B cell (primary cell): ENCODE data around the gene UGT1A6. TPM values are rescaled to one million over a fixed set of nuclear protein-coding genes. Genes with fewer than 3 reads are reported as not detected.

Experiments
- ATAC-seq: fragments of 200-7000 bp; cut with Tn5 transposase; one replicate; pipeline ENCODE4 v1.10.0; 2021; ENCODE audit warnings: low read depth, mild to moderate bottlenecking, moderate number of reproducible peaks, moderate library complexity
- CTCF ChIA-PET: fragments of 350-600 bp; sonication (Branson Sonifier 250); formaldehyde crosslinking; loops from one replicate; lab custom pipeline; 2021; ENCODE audit warnings: antibody characterized with exemption, inconsistent platforms; lab: Charles Lee
- POLR2A ChIA-PET: fragments of 350-600 bp; sonication (Branson Sonifier 250); formaldehyde crosslinking; loops from one replicate; lab custom pipeline; 2021; ENCODE audit warnings: antibody characterized with exemption; lab: Charles Lee
- DNase-seq: peaks from one replicate; pipeline ENCODE4 v3.0.0; 2013
- H2AFZ ChIP-seq: 2 replicates; pipeline ENCODE4 v1.6.1; 2012; ENCODE audit warnings: mild to moderate bottlenecking, low read depth, low read length; ENCODE audit not compliant: insufficient read depth, poor library complexity, severe bottlenecking
- H3K27ac ChIP-seq, 2 donors: 1 replicate in 1 of 2; 2 replicates in 1 of 2; pipeline ENCODE4 v1.5.1; 2012 to 2013; ENCODE audit warnings: low read length in 2 of 2, mild to moderate bottlenecking in 2 of 2, moderate library complexity in 1 of 2
- H3K27me3 ChIP-seq, 4 experiments: fragments of 200-600 bp in 1 of 4; sonication (generic) in 1 of 4; replicated peaks in 1 of 4; 1 replicate in 2 of 4; 2 replicates in 2 of 4; pipeline versions ENCODE4 v1.6.1 to v1.7.0; 2013 to 2016; ENCODE audit warnings: low read length in 3 of 4, mild to moderate bottlenecking in 2 of 4, mixed read lengths in 1 of 4, moderate library complexity in 1 of 4; ENCODE audit not compliant: insufficient read depth in 4 of 4, control insufficient read depth in 3 of 4; ENCODE audit errors: control extremely low read depth in 1 of 4
- H3K36me3 ChIP-seq, 2 experiments: replicated peaks in 1 of 2; 1 replicate in 1 of 2; 2 replicates in 1 of 2; pipeline versions ENCODE4 v1.6.1 to v1.7.1; 2013; ENCODE audit warnings: low read length in 1 of 2; ENCODE audit not compliant: insufficient read depth in 2 of 2, control insufficient read depth in 1 of 2; ENCODE audit errors: control extremely low read depth in 1 of 2, extremely low read depth in 1 of 2
- H3K4me1 ChIP-seq, 2 donors: fragments of 200-600 bp in 1 of 2; sonication (generic) in 1 of 2; 1 replicate in 1 of 2; 2 replicates in 1 of 2; pipeline versions ENCODE4 v1.5.1 to v1.6.1; 2013 to 2017; ENCODE audit warnings: low read length in 2 of 2; ENCODE audit not compliant: control insufficient read depth in 2 of 2, insufficient read depth in 2 of 2
- H3K4me2 ChIP-seq: replicated peaks from 2 replicates; pipeline ENCODE3; 2012; ENCODE audit warnings: mild to moderate bottlenecking, low read depth, low read length; ENCODE audit not compliant: poor library complexity, severe bottlenecking
- H3K4me3 ChIP-seq, 5 experiments: fragments of 200-600 bp in 1 of 5; sonication (generic) in 1 of 5; 1 replicate in 3 of 5; 2 replicates in 2 of 5; pipeline versions ENCODE4 v1.5.1 to v1.7.0; 2011 to 2016; ENCODE audit warnings: low read length in 4 of 5, mild to moderate bottlenecking in 4 of 5, low read depth in 2 of 5, control low read depth in 1 of 5, moderate library complexity in 1 of 5; ENCODE audit not compliant: insufficient read depth in 1 of 5; ENCODE audit errors: control extremely low read depth in 1 of 5, extremely low read depth in 1 of 5
- H3K79me2 ChIP-seq: fragments of 200-600 bp; sonication (generic); one replicate; pipeline ENCODE4 v1.6.0; 2016; ENCODE audit warnings: low read length; ENCODE audit not compliant: control insufficient read depth, insufficient read depth
- H3K9ac ChIP-seq: fragments of 200-600 bp; sonication (generic); 2 replicates; pipeline ENCODE4 v1.6.1; 2017; ENCODE audit warnings: mild to moderate bottlenecking, low read length, moderate library complexity
- H3K9me3 ChIP-seq, 3 donors: one replicate each; pipeline versions ENCODE4 v1.6.1 to v1.7.1; 2013; ENCODE audit warnings: low read length in 2 of 3; ENCODE audit not compliant: control insufficient read depth in 2 of 3, insufficient read depth in 1 of 3; ENCODE audit errors: control extremely low read depth in 1 of 3
- H4K20me1 ChIP-seq: 2 replicates; pipeline ENCODE4 v1.6.0; 2012; ENCODE audit warnings: mild to moderate bottlenecking, low read length; ENCODE audit not compliant: insufficient read depth, control insufficient read depth, poor library complexity, severe bottlenecking
- H3K27ac Mint-ChIP-seq: one replicate; pipeline ENCODE4 v1.8.0; 2021; ENCODE audit warnings: mixed read lengths
- H3K27me3 Mint-ChIP-seq: one replicate; pipeline ENCODE4 v1.8.0; 2021; ENCODE audit warnings: mixed read lengths
- H3K4me1 Mint-ChIP-seq: one replicate; pipeline ENCODE4 v1.8.0; 2021; ENCODE audit warnings: mixed read lengths
- H3K4me3 Mint-ChIP-seq: one replicate; pipeline ENCODE4 v1.8.0; 2021; ENCODE audit warnings: mixed read lengths
- H3K9me3 Mint-ChIP-seq: one replicate; pipeline ENCODE4 v1.8.0; 2022; ENCODE audit warnings: mixed read lengths; ENCODE audit not compliant: insufficient read depth
- CTCF ChIP-seq: fragments of 200-600 bp; IDR thresholded peaks from one replicate; pipeline ENCODE4 v1.8.0; 2022; ENCODE audit warnings: antibody characterized with exemption, mild to moderate bottlenecking
- EZH2 ChIP-seq: IDR thresholded peaks from 2 replicates; pipeline ENCODE4 v1.6.1; 2012; ENCODE audit warnings: borderline replicate concordance, low read depth, mild to moderate bottlenecking, moderate library complexity, low read length; ENCODE audit not compliant: insufficient read depth, poor library complexity, severe bottlenecking
- WGBS: methylation state at CpG from one replicate; pipeline ENCODE4 v1.1.5; 2013; ENCODE audit warnings: missing lambda C conversion rate; ENCODE audit not compliant: insufficient coverage; 5-methylcytosine and 5-hydroxymethylcytosine counted together
- intact Hi-C: fragments of 100-400 bp; cut with micrococcal nuclease; formaldehyde crosslinking; loops from one replicate; pipeline ENCODE4 v1.10.0; 2022
- polyA plus RNA-seq: library from polyadenylated mRNA; depleted of rRNA; stranded (reverse); fragments of >200 nt; gene quantifications from 2 replicates; pipeline ENCODE4 v1.2.3, GENCODE V29; 2012
- total RNA-seq, 2 donors: library from RNA; stranded (reverse); fragments of 120-200 nt in 1 of 2; gene quantifications; 1 replicate in 1 of 2; 2 replicates in 1 of 2; pipeline versions ENCODE4 v1.2.3 to v1.2.4, GENCODE V29; 2013 to 2022

UGT1A6 gene
- total and polyA plus RNA-seq, 2 donors (not counting 1 experiment from before 2014, with no cell fraction given) = not detected

- H3K27me3 ChIP-seq = peaks cover 0 to 5% (median 0%) of the 10 kb centered on the region in 4 experiments
Observed at GRCh38 chr2:233817995-233818638, 125.4 kb downstream of the UGT1A6 start.

More at GRCh38 chr2:233817995-233818638, 125.4 kb downstream of the UGT1A6 start:
- no peak for DNase-seq
- Histone ChIP-seq H3K79me2 (no peaks in the 10 kb centered on the region), H3K36me3 (no peaks in the 10 kb centered on the region), H3K9me3 (peaks cover 0 to 6% (median 0%) of the 10 kb centered on the region in 3 donors), H3K4me1 (no peaks in the 10 kb centered on the region), H3K9ac (no peak overlapping the region), H3K4me3 (no peak overlapping the region), H3K4me2 (no peak overlapping the region), H4K20me1 (no peaks in the 10 kb centered on the region), H3K27ac (no peak overlapping the region), H2AFZ (no peak overlapping the region)
- Mint-ChIP-seq H3K27me3 (peaks cover 9% of the 10 kb centered on the region), H3K4me1 (no peaks in the 10 kb centered on the region), H3K4me3 (no peak overlapping the region), H3K27ac (no peak overlapping the region), H3K9me3 (no peaks in the 10 kb centered on the region)
- WGBS = 91% methylated on average over 11 of the region's 11 CpGs
- TF ChIP-seq CTCF (no peak), EZH2 (no peak)
- POLR2A ChIA-PET = no interaction called here
- no peak for ATAC-seq
- CTCF ChIA-PET = no interaction called here
- intact Hi-C loops = no loop called here
